GM19455 (cell line): Measurements from ENCODE around the gene MMAA.
"Not testable (repeated sequence)": the region's sequence is repeated elsewhere in the genome, so short reads cannot be mapped to it uniquely, and the experiment has no call there.

ENCODE experiments used
- ATAC-seq: cut with Tn5 transposase; IDR thresholded peaks from one replicate; pipeline ENCODE4 v1.9.1; 2021; ENCODE audit not compliant: unreplicated experiment

MMAA gene

GRCh38 chr4:145626623-145626982 is 7.4 kb downstream of the MMAA start:
- no peak for ATAC-seq

- ATAC-seq, result no peak
Observed at GRCh38 chr4:145635117-145635516, 15.9 kb downstream of the MMAA start.

GRCh38 chr4:145635630-145636029 is 16.4 kb downstream of the MMAA start:
- no peak for ATAC-seq

- ATAC-seq, result no peak
Observed at GRCh38 chr4:145639186-145639698, 20.1 kb downstream of the MMAA start.

- ATAC-seq, result not testable (repeated sequence)
Observed at GRCh38 chr4:145640236-145640635, 21.1 kb downstream of the MMAA start.

GRCh38 chr4:145643295-145643694 is 24.1 kb downstream of the MMAA start:
- no peak for ATAC-seq

- ATAC-seq, result no peak
Observed at GRCh38 chr4:145644699-145645098, 25.5 kb downstream of the MMAA start.

- no peak for ATAC-seq
Observed at GRCh38 chr4:145656156-145656555, 37.0 kb downstream of the MMAA start.

GRCh38 chr4:145660064-145660463 is 40.9 kb downstream of the MMAA start:
- ATAC-seq, result no peak

- ATAC-seq, result no peak
Observed at GRCh38 chr4:145663194-145663593, 44.0 kb downstream of the MMAA start.

- no peak for ATAC-seq
Observed at GRCh38 chr4:145665773-145666172, 46.6 kb downstream of the MMAA start.

GRCh38 chr4:145670422-145670821 is 51.2 kb downstream of the MMAA start:
- ATAC-seq, result no peak

- ATAC-seq, result no peak
Observed at GRCh38 chr4:145679520-145679919, 60.3 kb downstream of the MMAA start.

GRCh38 chr4:145679991-145680455 is 60.8 kb downstream of the MMAA start, which contains the start of gene C4orf51:
Gene C4orf51, plus strand, starts transcription at chr4:145680146. Its CDS starts 58 bp downstream, at chr4:145680204.
- ATAC-seq, result no peak

- ATAC-seq, result no peak
Observed at GRCh38 chr4:145680902-145681301, 61.7 kb downstream of the MMAA start.

GRCh38 chr4:145681518-145681917 is 62.3 kb downstream of the MMAA start:
- ATAC-seq, result no peak

- ATAC-seq, result no peak
Observed at GRCh38 chr4:145681956-145682355, 62.8 kb downstream of the MMAA start.

- no peak for ATAC-seq
Observed at GRCh38 chr4:145686991-145687390, 67.8 kb downstream of the MMAA start.

- ATAC-seq, result no peak
Observed at GRCh38 chr4:145690610-145691009, 71.4 kb downstream of the MMAA start.

- ATAC-seq, result not testable (repeated sequence)
Observed at GRCh38 chr4:145691416-145691815, 72.2 kb downstream of the MMAA start.

- ATAC-seq, result no peak
Observed at GRCh38 chr4:145694929-145695328, 75.7 kb downstream of the MMAA start.

- no peak for ATAC-seq
Observed at GRCh38 chr4:145697332-145697731, 78.1 kb downstream of the MMAA start.

- ATAC-seq, result no peak
Observed at GRCh38 chr4:145698507-145698906, 79.3 kb downstream of the MMAA start.
